ENCODE results near the gene MAML1.

- TF ChIP-seq ZFP3 (CRISPR knock-in tag; IDR thresholded peaks at IDR 0.05) (no peak), ZFP30 (CRISPR knock-in tag; IDR thresholded peaks at IDR 0.05) (no peak), ZC3H10 (CRISPR knock-in tag; IDR thresholded peaks at IDR 0.05) (no peak), BACH2 (CRISPR knock-in tag; IDR thresholded peaks at IDR 0.05; ENCODE audit: borderline replicate concordance) (no peak), POU6F1 (CRISPR knock-in tag; IDR thresholded peaks at IDR 0.05; ENCODE audit: borderline replicate concordance, low read depth) (no peak), RARB (CRISPR knock-in tag; IDR thresholded peaks at IDR 0.05) (no peak), ARNTL (CRISPR knock-in tag; IDR thresholded peaks at IDR 0.05; ENCODE audit: borderline replicate concordance, low read depth) (no peak)
- TF ChIP-seq, protein P1, sequence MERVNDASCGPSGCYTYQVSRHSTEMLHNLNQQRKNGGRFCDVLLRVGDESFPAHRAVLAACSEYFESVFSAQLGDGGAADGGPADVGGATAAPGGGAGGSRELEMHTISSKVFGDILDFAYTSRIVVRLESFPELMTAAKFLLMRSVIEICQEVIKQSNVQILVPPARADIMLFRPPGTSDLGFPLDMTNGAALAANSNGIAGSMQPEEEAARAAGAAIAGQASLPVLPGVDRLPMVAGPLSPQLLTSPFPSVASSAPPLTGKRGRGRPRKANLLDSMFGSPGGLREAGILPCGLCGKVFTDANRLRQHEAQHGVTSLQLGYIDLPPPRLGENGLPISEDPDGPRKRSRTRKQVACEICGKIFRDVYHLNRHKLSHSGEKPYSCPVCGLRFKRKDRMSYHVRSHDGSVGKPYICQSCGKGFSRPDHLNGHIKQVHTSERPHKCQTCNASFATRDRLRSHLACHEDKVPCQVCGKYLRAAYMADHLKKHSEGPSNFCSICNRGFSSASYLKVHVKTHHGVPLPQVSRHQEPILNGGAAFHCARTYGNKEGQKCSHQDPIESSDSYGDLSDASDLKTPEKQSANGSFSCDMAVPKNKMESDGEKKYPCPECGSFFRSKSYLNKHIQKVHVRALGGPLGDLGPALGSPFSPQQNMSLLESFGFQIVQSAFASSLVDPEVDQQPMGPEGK (CRISPR knock-in tag; IDR thresholded peaks at IDR 0.05; ENCODE audit: borderline replicate concordance): no peak
Measured at GRCh38 chr5:179731791-179732411, 721 bp upstream of the MAML1 start.

All from SK-N-SH treated with all-trans-retinoic acid at 6 μM for 48 hours (cell line).